CD4-positive, alpha-beta T cell treated with Interleukin-2 at 100 ng/mL for 4 hours (primary cell): ENCODE measurements around the gene KRTAP10-2.
A peak's percentile ranks its signal among the peaks of the same experiment; 100 is the strongest.
"Not testable (repeated sequence)": the region's sequence is repeated elsewhere in the genome, so short reads cannot be mapped to it uniquely, and the experiment has no call there.

Experiments
- DNase-seq: peaks from one replicate; pipeline ENCODE4 v3.0.0-alpha.2; 2020; ENCODE audit warnings: low spot score

The KRTAP10-2 gene

GRCh38 chr21:44551340-44551961 is at the start of gene KRTAP10-2:
KRTAP10-2 (minus strand) TSS chr21:44551505; CDS start chr21:44551458, 47 bp downstream.
- no peak for DNase-seq

- DNase-seq, result not testable (repeated sequence)
Measured at GRCh38 chr21:44601091-44601490, 49.8 kb upstream of the KRTAP10-2 start.

GRCh38 chr21:44600118-44600978 is 49.0 kb upstream of the KRTAP10-2 start, which contains the start of gene KRTAP10-7:
KRTAP10-7 (plus strand) TSS chr21:44600597; CDS start chr21:44600622, 25 bp downstream.
- not testable (repeated sequence) for DNase-seq

DNA sequence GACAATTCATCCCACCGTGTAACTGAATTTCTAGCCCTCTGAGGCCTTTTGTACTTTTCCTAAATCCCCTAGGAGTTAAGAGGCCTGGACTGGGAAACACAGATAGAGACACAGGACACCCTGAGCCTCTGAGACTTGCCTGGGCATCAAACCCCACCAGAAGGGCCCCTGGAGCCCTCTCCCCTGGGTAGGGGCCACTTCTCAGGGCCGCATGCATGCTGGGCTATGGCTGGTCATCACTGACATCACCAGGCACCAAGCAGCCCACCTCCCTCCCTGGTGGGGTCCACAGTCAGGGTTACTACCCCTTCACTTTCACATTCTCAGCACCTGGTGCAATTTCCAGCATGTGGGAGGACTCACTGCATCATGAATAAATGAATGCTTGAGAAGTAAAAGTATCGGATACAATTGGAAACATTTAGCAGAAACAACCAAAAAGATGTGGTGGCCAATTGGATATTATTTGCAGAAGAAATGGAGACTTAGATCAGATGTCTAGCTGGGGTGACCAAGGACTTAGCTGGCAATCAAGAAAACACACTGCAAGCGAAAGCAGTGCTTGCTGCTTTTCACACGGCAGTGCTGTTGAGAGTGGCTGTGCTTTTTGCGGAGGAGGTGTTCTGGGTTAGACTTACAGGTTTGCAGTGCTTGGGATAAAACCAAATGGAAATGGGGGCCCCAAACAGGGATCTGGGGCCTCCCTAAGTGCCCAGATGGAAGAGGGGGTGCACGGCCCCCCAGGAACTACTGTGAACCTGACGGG is 48.1 kb upstream of the KRTAP10-2 start:
- DNase-seq, result no peak

DNA sequence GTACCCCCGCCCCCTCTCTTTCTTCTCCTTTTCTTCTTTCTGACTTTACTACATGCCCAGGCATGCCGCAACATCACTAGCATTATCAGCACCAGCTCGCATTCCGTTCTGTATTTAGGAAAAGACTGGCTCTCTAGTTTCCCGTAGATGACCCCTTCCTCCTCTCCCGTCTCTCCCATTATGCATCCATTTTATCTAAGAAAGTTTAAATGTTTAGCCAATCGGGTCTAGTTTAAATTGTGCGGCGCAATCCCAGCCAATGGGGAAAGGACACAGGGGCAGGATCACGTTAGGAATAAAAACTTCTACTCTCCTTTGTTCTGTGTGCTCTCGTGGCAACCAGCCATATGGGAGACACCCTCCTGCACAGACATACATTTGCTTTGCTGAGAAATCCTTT is 46.8 kb upstream of the KRTAP10-2 start:
- DNase-seq, result no peak

GRCh38 chr21:44596068-44596725 is 44.9 kb upstream of the KRTAP10-2 start:
- DNase-seq, result no peak

DNA sequence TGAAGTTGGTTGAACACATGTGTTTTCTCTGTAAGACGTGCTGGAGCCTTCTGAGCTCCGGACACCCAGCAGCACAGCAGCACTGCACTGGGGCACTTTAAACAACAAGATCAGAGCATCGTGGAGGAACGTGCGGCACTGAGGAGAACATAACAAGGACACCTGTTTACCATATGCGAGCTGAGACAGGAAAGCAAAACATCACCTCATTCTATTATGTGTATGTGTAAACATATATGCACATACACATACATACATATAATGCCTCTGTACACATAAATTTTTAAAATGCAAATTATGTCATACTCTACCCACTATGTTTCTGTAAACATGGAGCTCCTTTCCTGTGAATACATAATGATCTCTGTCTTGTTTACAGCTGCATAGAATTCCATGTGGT is 44.2 kb upstream of the KRTAP10-2 start:
- DNase-seq, result no peak

DNA sequence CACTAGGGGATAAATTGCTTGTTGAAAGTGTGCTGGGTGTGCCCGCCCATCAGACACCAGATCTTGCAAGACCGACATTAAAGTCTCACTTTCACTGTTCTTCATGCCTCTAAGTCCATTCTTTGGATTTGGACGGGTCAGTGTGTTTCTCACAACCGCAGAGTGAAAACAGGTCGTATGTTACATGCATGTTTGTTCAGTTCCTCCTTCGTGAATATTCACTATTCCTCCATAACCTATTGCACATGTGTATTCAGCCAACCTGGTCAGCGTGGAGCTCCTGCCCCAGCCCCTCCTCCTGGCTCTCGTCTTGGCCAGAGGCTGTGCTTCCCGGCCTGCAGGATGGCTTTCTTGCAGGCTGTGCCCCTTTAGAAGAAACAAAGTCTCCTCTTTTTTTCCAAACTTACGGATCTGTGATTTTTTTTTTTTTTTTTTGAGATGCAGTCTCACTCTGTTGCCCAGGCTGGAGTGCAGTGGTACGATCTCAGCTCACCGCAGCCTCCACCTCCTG is 43.2 kb upstream of the KRTAP10-2 start:
- no peak for DNase-seq

GRCh38 chr21:44593598-44594405 is 42.5 kb upstream of the KRTAP10-2 start:
- no peak for DNase-seq

DNA sequence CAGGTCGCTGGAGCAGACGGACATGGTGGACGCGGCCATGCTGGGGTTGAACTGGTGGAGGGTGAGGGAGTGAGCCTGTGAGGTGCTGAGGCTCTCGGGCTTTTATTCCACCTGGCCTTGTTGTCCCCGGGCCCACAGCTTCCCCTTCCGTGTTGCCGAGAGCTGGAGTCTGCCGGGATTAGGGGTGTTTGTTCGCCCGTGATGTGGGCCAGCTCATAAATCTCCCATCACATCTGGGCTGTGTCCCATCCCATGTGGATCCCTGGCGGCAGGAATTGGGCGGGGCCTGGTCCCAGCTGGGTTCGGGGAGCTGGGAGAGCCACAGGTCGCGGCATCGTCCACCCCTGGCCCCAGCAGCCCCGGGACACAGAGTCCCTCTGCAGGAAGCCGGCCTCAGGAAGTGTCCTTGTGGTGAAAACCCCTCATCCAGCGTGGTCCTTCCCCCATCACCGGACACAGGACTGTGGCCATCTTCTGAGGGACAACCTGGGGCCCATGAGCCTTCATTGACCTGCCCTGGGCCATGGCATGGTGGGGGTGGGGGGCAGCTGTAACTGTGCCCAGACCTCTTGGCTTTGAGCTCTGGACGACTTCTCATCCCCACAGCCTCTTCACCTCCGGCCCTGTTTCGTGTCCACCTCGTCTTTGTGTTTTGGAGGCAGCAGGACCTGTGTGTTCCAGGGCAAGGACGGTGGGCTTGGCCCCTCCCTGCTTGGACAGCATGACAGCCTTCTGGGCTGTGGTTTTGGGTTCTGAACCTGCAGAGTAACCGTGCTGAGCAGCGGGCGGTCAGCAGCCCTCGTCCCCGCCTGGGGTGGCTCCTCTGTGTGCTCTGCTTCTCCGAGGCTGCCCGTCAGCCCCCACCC is 41.4 kb upstream of the KRTAP10-2 start, which contains the start of gene KRTAP10-6:
Gene KRTAP10-6 (minus strand): TSS at position 60 of the 866 bp plus-strand sequence. CDS start 21 bp downstream, at position 39.
- no peak for DNase-seq

- DNase-seq, result not testable (repeated sequence)
Measured at GRCh38 chr21:44591801-44592130, 40.5 kb upstream of the KRTAP10-2 start.

DNA sequence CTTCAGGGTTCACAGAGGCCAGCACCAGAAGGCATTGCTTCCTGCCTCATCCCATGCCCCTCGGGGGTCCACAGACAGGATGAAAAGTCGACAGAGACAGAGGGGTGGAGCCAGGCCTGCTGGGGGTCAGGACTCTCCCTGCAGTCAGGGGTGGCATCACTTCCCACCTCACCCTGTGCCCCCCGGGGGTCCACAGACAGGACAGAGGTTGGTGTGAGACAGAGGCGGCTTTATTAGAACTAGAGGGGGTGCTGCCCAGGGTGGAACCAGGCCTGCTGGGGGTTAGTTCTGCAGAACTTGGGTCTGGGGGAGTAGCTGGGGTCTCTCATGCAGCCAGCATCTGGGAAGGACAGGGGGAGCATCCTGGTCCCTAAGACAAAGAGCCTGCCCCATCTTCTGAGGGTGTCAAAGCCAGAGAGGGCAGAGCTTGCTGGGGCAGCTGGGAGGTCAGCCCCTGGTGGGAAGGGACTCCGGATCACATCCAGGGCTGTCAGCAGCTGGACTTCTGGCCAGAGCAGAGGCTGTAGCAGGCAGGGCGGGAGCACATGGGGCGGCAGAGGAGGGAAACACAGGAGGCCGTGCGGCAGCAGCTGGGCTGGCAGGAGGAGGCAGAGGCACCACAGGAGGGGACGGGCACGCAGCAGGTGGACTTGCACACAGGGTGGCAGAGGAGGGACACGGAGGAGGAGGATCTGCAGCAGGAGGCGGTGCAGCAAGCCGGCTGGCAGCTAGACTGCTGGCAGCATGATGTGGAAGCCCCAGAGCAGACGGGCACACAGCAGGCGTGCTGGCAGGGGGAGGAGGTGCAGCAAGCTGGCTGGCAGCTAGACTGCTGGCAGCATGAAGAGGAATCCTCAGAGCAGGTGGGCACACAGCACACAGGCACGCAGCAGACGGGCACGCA is 39.8 kb upstream of the KRTAP10-2 start:
- DNase-seq, result not testable (repeated sequence)

GRCh38 chr21:44590311-44590721 is 39.0 kb upstream of the KRTAP10-2 start:
- no peak for DNase-seq

GRCh38 chr21:44589586-44590305 is 38.4 kb upstream of the KRTAP10-2 start:
- DNase-seq, result no peak

DNA sequence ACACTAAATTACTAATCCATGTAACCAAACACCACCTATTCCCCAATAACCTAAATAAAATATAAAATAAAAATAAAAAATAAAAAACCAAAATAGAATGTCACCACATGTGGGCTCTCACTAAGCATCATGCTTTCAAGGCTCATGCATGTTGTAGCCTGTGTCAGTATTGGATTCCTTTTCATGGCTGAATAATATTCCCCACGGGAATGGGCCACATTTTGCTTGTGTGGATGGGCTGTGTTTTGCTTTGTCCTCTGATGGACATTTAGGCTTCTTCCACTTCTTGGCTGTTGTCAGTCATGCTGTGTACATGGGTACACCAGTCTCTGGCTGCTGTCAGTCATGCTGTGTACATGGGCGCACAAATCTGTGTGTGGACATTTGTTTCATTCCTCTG is 37.8 kb upstream of the KRTAP10-2 start:
- DNase-seq, result no peak

- DNase-seq, result no peak
Measured at GRCh38 chr21:44585892-44586291, 34.6 kb upstream of the KRTAP10-2 start.

DNA sequence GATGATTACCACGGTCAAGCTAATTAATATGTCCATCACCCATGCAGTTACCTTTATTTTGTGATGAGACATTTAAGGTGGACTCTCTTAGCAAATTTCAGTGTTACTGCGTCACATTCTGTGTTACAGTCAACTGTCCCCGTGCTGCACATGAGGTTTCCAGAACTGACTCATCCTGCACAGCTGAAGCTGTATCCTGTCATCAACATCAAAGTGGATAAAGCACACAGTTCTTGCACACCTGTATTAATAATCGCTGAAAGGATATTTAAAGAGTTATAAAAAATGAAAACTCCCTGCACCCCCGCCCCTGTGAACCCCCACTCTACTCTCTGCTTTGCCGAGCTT is 32.5 kb upstream of the KRTAP10-2 start:
- DNase-seq, result peak; percentile 42

- no peak for DNase-seq
Measured at GRCh38 chr21:44583089-44583799, 31.9 kb upstream of the KRTAP10-2 start.
